Right kidney (tissue), 9 donors: ENCODE data around the gene HSPA14.
"Not testable (repeated sequence)": the region's sequence is repeated elsewhere in the genome, so short reads cannot be mapped to it uniquely, and the experiment has no call there.

ENCODE experiments used
- DNase-seq: peaks from one replicate; pipeline ENCODE4 v3.0.0-alpha.2; 2016
- long read RNA-seq, 8 donors: transcript quantifications; one replicate each; lab custom pipeline, GENCODE V29; 2026

HSPA14 gene
- long read RNA-seq, donor 1, partial matches to known transcripts, result 13 of 17 reads
- long read RNA-seq, donor 1, other reads (novel, unspliced or antisense), result 0 of 17 reads
- long read RNA-seq, donor 2, partial matches to known transcripts, result 7 of 9 reads
- long read RNA-seq, donor 2, other reads (novel, unspliced or antisense), result 0 of 9 reads
- long read RNA-seq, donor 3, partial matches to known transcripts, result 0 of 2 reads
- long read RNA-seq, donor 3, other reads (novel, unspliced or antisense), result 0 of 2 reads
- long read RNA-seq, donor 4, partial matches to known transcripts, result 11 of 12 reads
- long read RNA-seq, donor 4, other reads (novel, unspliced or antisense), result 0 of 12 reads
- long read RNA-seq, donor 5, partial matches to known transcripts, result 0 of 2 reads
- long read RNA-seq, donor 5, other reads (novel, unspliced or antisense), result 0 of 2 reads
- long read RNA-seq, donor 6, partial matches to known transcripts, result 7 of 10 reads
- long read RNA-seq, donor 6, other reads (novel, unspliced or antisense), result 0 of 10 reads
- long read RNA-seq, donor 7, partial matches to known transcripts, result 8 of 10 reads
- long read RNA-seq, donor 7, other reads (novel, unspliced or antisense), result 0 of 10 reads
- long read RNA-seq, donor 8, partial matches to known transcripts, result 8 of 9 reads
- long read RNA-seq, donor 8, other reads (novel, unspliced or antisense), result 0 of 9 reads

GRCh38 chr10:14837757-14838581, at the start of gene HSPA14, which contains the start of the genes CDNF and MSANTD7:
Gene HSPA14 (plus strand): TSS chr10:14838306. CDS start chr10:14838403, 97 bp downstream.
Gene CDNF (minus strand): TSS chr10:14838037. CDS start chr10:14837946, 91 bp downstream.
Gene MSANTD7 (plus strand): TSS chr10:14838306. CDS start chr10:14842285, 3,979 bp downstream.
- peak; percentile 98 for DNase-seq

- no peak for DNase-seq
Observed at GRCh38 chr10:14798636-14799035, 39.5 kb upstream of the HSPA14 start.

- no peak for DNase-seq
Observed at GRCh38 chr10:14800397-14800796, 37.7 kb upstream of the HSPA14 start.

GRCh38 chr10:14801723-14802122, 36.4 kb upstream of the HSPA14 start:
- no peak for DNase-seq

- DNase-seq, result no peak
Observed at GRCh38 chr10:14803827-14804226, 34.3 kb upstream of the HSPA14 start.

- no peak for DNase-seq
Observed at GRCh38 chr10:14806318-14806717, 31.8 kb upstream of the HSPA14 start.

GRCh38 chr10:14810969-14811953, 26.8 kb upstream of the HSPA14 start:
- no peak for DNase-seq

GRCh38 chr10:14812271-14812670, 25.8 kb upstream of the HSPA14 start:
- DNase-seq, result no peak

- DNase-seq, result no peak
Observed at GRCh38 chr10:14815681-14816080, 22.4 kb upstream of the HSPA14 start.

GRCh38 chr10:14816717-14817116, 21.4 kb upstream of the HSPA14 start:
- not testable (repeated sequence) for DNase-seq

- no peak for DNase-seq
Observed at GRCh38 chr10:14820010-14820774, 17.9 kb upstream of the HSPA14 start.

GRCh38 chr10:14820775-14821154, 17.3 kb upstream of the HSPA14 start:
- no peak for DNase-seq

GRCh38 chr10:14821635-14822375, 16.3 kb upstream of the HSPA14 start:
- no peak for DNase-seq

- no peak for DNase-seq
Observed at GRCh38 chr10:14822879-14823755, 15.0 kb upstream of the HSPA14 start.

GRCh38 chr10:14823966-14824365, 14.1 kb upstream of the HSPA14 start:
- no peak for DNase-seq

GRCh38 chr10:14826076-14826829, 11.9 kb upstream of the HSPA14 start:
- no peak for DNase-seq

GRCh38 chr10:14833106-14833505, 5.0 kb upstream of the HSPA14 start:
- no peak for DNase-seq

GRCh38 chr10:14836208-14836607, 1.9 kb upstream of the HSPA14 start:
- DNase-seq, result no peak
